ENCODE results near the gene U2SURP. TPM values are rescaled to one million over a fixed set of nuclear protein-coding genes. Genes with fewer than 3 reads are reported as not detected.
"Not testable (repeated sequence)": the region's sequence is repeated elsewhere in the genome, so short reads cannot be mapped to it uniquely, and the experiment has no call there.

Gene U2SURP
- total RNA-seq, 4 donors from 2014 or later, result 92.4 to 104 (median 95.6) TPM

- Histone ChIP-seq H3K4me1 (no peaks in the 10 kb centered on the region), H3K27me3 (no peaks in the 10 kb centered on the region), H3K9me3 (no peaks in the 10 kb centered on the region), H3K27ac (no peak overlapping the region), H3K4me3 (no peak overlapping the region), H3K36me3 (peaks cover 0 to 55% (median 2%) of the 10 kb centered on the region in 3 donors)
- no peak for TF ChIP-seq EP300 (IDR thresholded peaks at IDR 0.05)
- peak in 2 of 5 experiments; percentile 23 to 30 for TF ChIP-seq CTCF (IDR thresholded peaks at IDR 0.05)
- WGBS, 2 donors, result 77 to 79% methylated on average over 3 of the region's 3 CpGs
- DNase-seq (ENCODE audit: low spot score in 2 of 2), result no peak
Measured at GRCh38 chr3:143040261-143040879, 39.0 kb downstream of the U2SURP start.

DNA sequence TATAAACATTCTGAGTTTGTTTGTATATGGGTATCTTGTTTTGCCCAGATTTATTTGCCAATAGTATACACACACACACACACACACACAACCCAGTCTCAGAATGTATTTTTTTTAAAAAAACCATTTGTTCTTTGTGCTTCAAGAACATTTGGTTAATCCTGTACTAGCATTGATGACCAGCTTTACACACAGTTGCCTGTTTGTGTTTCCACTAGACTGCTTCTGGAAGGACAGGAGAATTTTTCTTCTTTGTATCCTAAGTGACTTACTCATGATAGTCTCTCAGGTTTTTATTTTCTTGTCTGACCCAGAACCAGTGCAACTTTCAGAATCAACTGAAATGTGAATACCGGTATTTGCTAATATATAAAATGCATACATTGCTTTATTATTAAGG, 40.5 kb downstream of the U2SURP start:
- Histone ChIP-seq H3K27ac (no peak overlapping the region), H3K36me3 (peaks cover 0 to 54% (median 4%) of the 10 kb centered on the region in 3 donors), H3K27me3 (no peaks in the 10 kb centered on the region), H3K4me1 (no peaks in the 10 kb centered on the region), H3K4me3 (no peak overlapping the region), H3K9me3 (no peaks in the 10 kb centered on the region)
- DNase-seq (ENCODE audit: low spot score in 2 of 2), result no peak
- TF ChIP-seq EP300 (IDR thresholded peaks at IDR 0.05) (no peak), CTCF (IDR thresholded peaks at IDR 0.05) (no peak), POLR2A (IDR thresholded peaks at IDR 0.05) (no peak)
- WGBS, 2 donors, result 88 to 92% methylated on average over 1 of the region's 1 CpG

DNA sequence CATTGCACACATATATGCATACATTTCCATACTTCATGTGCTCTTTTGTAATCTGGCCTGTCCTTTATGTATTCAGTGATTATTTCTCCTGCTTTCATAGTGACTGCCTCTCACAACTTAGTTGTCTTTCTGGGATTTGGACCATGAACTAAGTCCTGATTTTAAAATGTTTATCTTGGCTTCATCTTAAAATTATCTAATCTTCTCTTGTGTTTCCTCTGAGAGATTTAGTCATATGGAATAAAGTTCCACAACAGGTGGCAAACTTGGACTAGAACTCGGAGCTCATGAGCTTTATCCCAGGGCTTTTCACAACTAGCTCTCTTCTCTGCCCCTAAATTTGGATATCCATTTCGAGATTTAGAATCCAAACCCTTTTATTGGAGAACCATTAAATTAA, 44.3 kb downstream of the U2SURP start:
- H3K4me1 ChIP-seq, result no peaks in the 10 kb centered on the region

DNA sequence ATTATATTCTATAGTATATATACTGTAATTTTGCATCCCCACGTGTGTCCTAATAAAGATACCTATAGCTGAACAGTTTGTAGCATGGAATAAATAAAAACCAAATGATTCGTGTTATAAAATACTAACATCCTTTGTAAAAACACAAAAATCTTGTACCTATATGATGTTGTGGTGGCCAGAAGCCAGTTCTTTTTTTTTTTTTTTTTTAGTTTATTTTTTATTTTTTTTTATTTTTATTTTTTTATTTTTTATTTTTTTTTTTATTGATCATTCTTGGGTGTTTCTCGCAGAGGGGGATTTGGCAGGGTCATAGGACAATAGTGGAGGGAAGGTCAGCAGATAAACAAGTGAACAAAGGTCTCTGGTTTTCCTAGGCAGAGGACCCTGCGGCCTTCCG, 44.7 kb downstream of the U2SURP start:
- not testable (repeated sequence) for H3K9me3 ChIP-seq; H3K27me3 ChIP-seq; H3K27ac ChIP-seq; DNase-seq (ENCODE audit: low spot score in 2 of 2); H3K4me3 ChIP-seq; H3K4me1 ChIP-seq
- peaks cover 0 to 61% (median 4%) of the 10 kb centered on the region in 3 donors for H3K36me3 ChIP-seq
- WGBS, 2 donors, result 86 to 94% methylated on average over 5 of the region's 5 CpGs

More for the DNA sequence above, 44.3 kb downstream of the U2SURP start:
- Histone ChIP-seq H3K27me3 (no peaks in the 10 kb centered on the region), H3K36me3 (peaks cover 0 to 57% (median 4%) of the 10 kb centered on the region in 3 donors), H3K9me3 (no peaks in the 10 kb centered on the region), H3K4me3 (no peak overlapping the region), H3K27ac (no peak overlapping the region)
- no peak for DNase-seq (ENCODE audit: low spot score in 2 of 2)
- 79 to 81% methylated on average over 2 of the region's 2 CpGs for WGBS, 2 donors
- no peak for TF ChIP-seq CTCF (IDR thresholded peaks at IDR 0.05)
- no peak for TF ChIP-seq EP300 (IDR thresholded peaks at IDR 0.05)
- TF ChIP-seq POLR2A (IDR thresholded peaks at IDR 0.05), result no peak

DNA sequence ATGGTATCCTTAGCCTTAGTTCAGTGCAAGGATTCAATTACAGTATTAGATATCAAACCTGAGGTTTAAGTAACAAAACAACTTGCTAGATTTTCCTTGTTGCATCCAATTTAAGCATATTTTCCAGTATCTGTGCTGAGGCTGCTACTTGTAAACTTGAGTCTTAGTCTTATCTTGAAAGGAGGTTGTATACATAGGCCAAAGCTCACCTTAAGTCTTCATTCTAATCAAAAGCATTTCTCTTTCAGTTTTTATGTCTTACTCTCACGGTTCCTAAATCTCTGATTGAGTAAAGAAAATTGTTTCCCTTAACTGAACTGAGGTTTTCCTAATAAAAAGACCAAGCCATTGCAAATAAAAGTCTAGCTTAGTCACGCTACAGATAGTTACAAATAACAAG, 52.6 kb downstream of the U2SURP start:
- TF ChIP-seq POLR2A (IDR thresholded peaks at IDR 0.05), result no peak
- TF ChIP-seq CTCF (IDR thresholded peaks at IDR 0.05), result no peak
- TF ChIP-seq EP300 (IDR thresholded peaks at IDR 0.05), result no peak
- WGBS, 2 donors, result 91 to 95% methylated on average over 2 of the region's 2 CpGs
- no peak overlapping the region for H3K27ac ChIP-seq
- H3K4me1 ChIP-seq, result no peaks in the 10 kb centered on the region
- no peaks in the 10 kb centered on the region for H3K27me3 ChIP-seq
- H3K4me3 ChIP-seq, result no peak overlapping the region
- no peak for DNase-seq (ENCODE audit: low spot score in 2 of 2)
- peaks cover 0 to 70% (median 2%) of the 10 kb centered on the region in 3 donors for H3K36me3 ChIP-seq
- H3K9me3 ChIP-seq, result no peaks in the 10 kb centered on the region
